Measurements from ENCODE around the gene TTBK2. TPM values are rescaled to one million over a fixed set of nuclear protein-coding genes. Genes with fewer than 3 reads are reported as not detected.

Gene TTBK2
- total RNA-seq, 1 donor from 2014 or later: 8.8 TPM

DNA sequence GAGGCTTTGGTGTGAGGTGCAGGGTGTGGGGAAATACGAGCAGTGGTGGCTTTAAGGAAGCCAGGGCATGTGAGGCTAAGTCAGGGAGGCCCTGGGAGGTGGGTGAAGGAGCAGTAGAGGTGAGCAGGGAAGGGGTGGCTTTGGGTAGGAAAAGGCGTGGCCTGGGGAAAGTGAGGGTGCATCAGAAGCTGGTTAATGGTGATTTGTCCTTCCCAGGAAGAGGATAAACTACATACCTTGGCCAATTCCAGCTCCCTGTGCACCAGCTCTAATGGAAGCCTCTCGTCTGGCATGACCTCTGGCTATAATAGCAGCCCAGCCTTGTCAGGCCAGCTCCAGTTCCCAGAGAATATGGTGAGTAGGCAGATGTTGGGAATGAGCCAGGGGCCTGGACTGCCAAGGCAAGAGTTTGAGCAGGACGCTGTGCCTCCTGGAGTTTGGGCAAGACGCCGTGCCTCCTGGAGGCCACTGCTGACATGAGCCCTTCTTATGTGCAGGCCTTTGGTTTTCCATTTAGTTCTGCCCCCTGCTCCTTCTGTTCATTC is 225.0 kb downstream of the TTBK2 start:
- Histone ChIP-seq H3K27me3 (no peaks in the 10 kb centered on the region), H3K36me3 (peaks cover 0 to 22% of the 10 kb centered on the region in 2 donors), H3K9me3 (no peaks in the 10 kb centered on the region), H3K4me3 (no peak overlapping the region), H3K4me1 (no peaks in the 10 kb centered on the region), H3K27ac (no peak overlapping the region)
- no peak for TF ChIP-seq POLR2AphosphoS5 (IDR thresholded peaks at IDR 0.05; ENCODE audit: insufficient read depth in 1 of 2, low read depth in 1 of 2)
- TF ChIP-seq CTCF (IDR thresholded peaks at IDR 0.05): no peak
- no peak for TF ChIP-seq POLR2A (IDR thresholded peaks at IDR 0.05)
- peak; percentile 60 to 94 for DNase-seq (ENCODE audit: extremely low spot score in 2 of 2)
- intact Hi-C loops (cut with DNase I): no loop called here

DNA sequence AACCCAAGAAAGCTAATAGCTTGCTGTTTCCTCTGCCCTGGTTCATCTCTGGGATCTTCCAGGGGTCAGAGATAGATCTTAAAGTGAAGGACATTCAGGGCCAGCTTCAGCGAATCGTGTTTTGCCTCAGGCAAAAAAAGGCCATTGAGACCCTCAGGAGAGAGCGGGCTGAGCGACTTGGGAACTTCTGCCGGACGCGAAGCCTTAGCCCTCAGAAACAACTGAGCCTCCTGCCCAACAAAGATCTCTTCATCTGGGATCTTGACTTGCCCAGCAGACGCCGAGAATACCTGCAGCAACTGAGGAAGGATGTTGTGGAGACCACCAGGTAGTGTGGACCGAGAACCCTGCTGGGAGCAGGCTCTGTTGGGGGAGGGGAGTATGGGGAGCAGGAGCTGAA is 226.2 kb downstream of the TTBK2 start:
- peaks cover 0 to 22% of the 10 kb centered on the region in 2 donors for H3K36me3 ChIP-seq
- intact Hi-C loops (cut with DNase I): no loop called here

GRCh38 chr15:42693942-42694341 is 226.6 kb downstream of the TTBK2 start:
- H3K4me3 ChIP-seq: no peak overlapping the region
- TF ChIP-seq POLR2A (IDR thresholded peaks at IDR 0.05): no peak
- TF ChIP-seq POLR2AphosphoS5 (IDR thresholded peaks at IDR 0.05; ENCODE audit: insufficient read depth in 1 of 2, low read depth in 1 of 2): no peak
- no peak for TF ChIP-seq CTCF (IDR thresholded peaks at IDR 0.05)
- intact Hi-C loops (cut with DNase I): no loop called here
- DNase-seq (ENCODE audit: extremely low spot score in 2 of 2): no peak
- no peaks in the 10 kb centered on the region for H3K9me3 ChIP-seq
- no peaks in the 10 kb centered on the region for H3K27me3 ChIP-seq
- H3K27ac ChIP-seq: no peak overlapping the region
- H3K36me3 ChIP-seq: peaks cover 0 to 22% of the 10 kb centered on the region in 2 donors
- no peaks in the 10 kb centered on the region for H3K4me1 ChIP-seq

More for the DNA sequence above, 226.2 kb downstream of the TTBK2 start:
- Histone ChIP-seq H3K27me3 (no peaks in the 10 kb centered on the region), H3K9me3 (no peaks in the 10 kb centered on the region), H3K27ac (no peak overlapping the region), H3K4me3 (no peak overlapping the region), H3K4me1 (no peaks in the 10 kb centered on the region)
- TF ChIP-seq POLR2A (IDR thresholded peaks at IDR 0.05) (no peak), CTCF (IDR thresholded peaks at IDR 0.05) (no peak), POLR2AphosphoS5 (IDR thresholded peaks at IDR 0.05; ENCODE audit: insufficient read depth in 1 of 2, low read depth in 1 of 2) (no peak)
- DNase-seq (ENCODE audit: extremely low spot score in 2 of 2): no peak

GRCh38 chr15:42693496-42693895 is 227.1 kb downstream of the TTBK2 start:
- Histone ChIP-seq H3K4me1 (no peaks in the 10 kb centered on the region), H3K9me3 (no peaks in the 10 kb centered on the region), H3K36me3 (peaks cover 0 to 22% of the 10 kb centered on the region in 2 donors), H3K27me3 (no peaks in the 10 kb centered on the region), H3K4me3 (no peak overlapping the region), H3K27ac (no peak overlapping the region)
- intact Hi-C loops (cut with DNase I): no loop called here
- no peak for DNase-seq (ENCODE audit: extremely low spot score in 2 of 2)
- TF ChIP-seq POLR2AphosphoS5 (IDR thresholded peaks at IDR 0.05; ENCODE audit: insufficient read depth in 1 of 2, low read depth in 1 of 2) (no peak), POLR2A (IDR thresholded peaks at IDR 0.05) (no peak), CTCF (IDR thresholded peaks at IDR 0.05) (no peak)

- intact Hi-C loops (cut with DNase I): no loop called here
- Histone ChIP-seq H3K4me1 (no peaks in the 10 kb centered on the region), H3K27ac (no peak overlapping the region), H3K4me3 (no peak overlapping the region), H3K27me3 (no peaks in the 10 kb centered on the region), H3K36me3 (peaks cover 0 to 22% of the 10 kb centered on the region in 2 donors), H3K9me3 (no peaks in the 10 kb centered on the region)
- DNase-seq (ENCODE audit: extremely low spot score in 2 of 2): no peak
- no peak for TF ChIP-seq POLR2A (IDR thresholded peaks at IDR 0.05)
Measured at GRCh38 chr15:42692997-42693396, 227.6 kb downstream of the TTBK2 start.
